ENCODE results near the gene B3GALT6.

- TF ChIP-seq POLR2A (IDR thresholded peaks at IDR 0.05) (no peak), CTCF (IDR thresholded peaks at IDR 0.05 in 8 of 11, conservative IDR thresholded peaks at IDR 0.05 in 3 of 11) (no peak), POLR2AphosphoS5 (IDR thresholded peaks at IDR 0.05) (no peak)
These were observed 48.9 kb downstream of the B3GALT6 start for GRCh38 chr1:1280782-1281481.

All from spleen (tissue), 7 donors.